Esophagus squamous epithelium (tissue), 5 donors: Measurements from ENCODE around the gene DNPEP. TPM values are rescaled to one million over a fixed set of nuclear protein-coding genes. Genes with fewer than 3 reads are reported as not detected.

Experiments
- DNase-seq: peaks from one replicate; lab custom pipeline; 2025; lab: John Stamatoyannopoulos, UW
- H3K27ac ChIP-seq, 4 donors: fragments of 200-600 bp; sonication (generic); one replicate each; pipeline ENCODE4 v1.5.1; 2016 to 2019; ENCODE audit warnings: mild to moderate bottlenecking in 1 of 4
- H3K27me3 ChIP-seq, 4 donors: fragments of 200-600 bp; sonication (generic); 1 replicate in 3 of 4; 2 replicates in 1 of 4; pipeline versions ENCODE4 v1.5.1 to v1.6.0; 2017 to 2021; ENCODE audit warnings: antibody characterized with exemption in 1 of 4
- H3K36me3 ChIP-seq, 3 donors: fragments of 200-600 bp; sonication (generic); one replicate each; pipeline ENCODE4 v1.5.1; 2016 to 2019
- H3K4me1 ChIP-seq, 3 donors: fragments of 200-600 bp; sonication (generic); one replicate each; pipeline ENCODE4 v1.5.1; 2017 to 2019
- H3K4me3 ChIP-seq, 4 donors: fragments of 200-600 bp; sonication (generic); 1 replicate in 3 of 4; 2 replicates in 1 of 4; pipeline ENCODE4 v1.5.1; 2016 to 2019; ENCODE audit warnings: mild to moderate bottlenecking in 2 of 4, moderate library complexity in 1 of 4
- H3K9me3 ChIP-seq, 3 donors: fragments of 200-600 bp; sonication (generic); one replicate each; pipeline ENCODE4 v1.5.1; 2016 to 2019
- POLR2A ChIP-seq, 4 donors: fragments of 450-650 bp; IDR thresholded peaks; one replicate each; pipeline ENCODE4 v1.6.1; 2017; ENCODE audit warnings: antibody characterized with exemption in 4 of 4, mild to moderate bottlenecking in 4 of 4, moderate library complexity in 3 of 4
- WGBS, 2 donors: methylation state at CpG; one replicate each; pipeline ENCODE4 v1.1.5; 2018; 5-methylcytosine and 5-hydroxymethylcytosine counted together
- intact Hi-C: fragments of 100-400 bp; cut with DNase I; formaldehyde crosslinking; loops from one replicate; pipeline ENCODE4 v1.15.0; 2022
- total RNA-seq, 4 donors: library from RNA; depleted of rRNA; stranded (reverse); fragments of >200 nt; gene quantifications; one replicate each; pipeline ENCODE4 v1.1.0, GENCODE V29; 2016
- TF ChIP-seq, protein P1 (sequence below), 6 experiments: fragments of 450-650 bp in 4 of 6; fragments of 200-600 bp in 2 of 6; sonication (generic) in 2 of 6; IDR thresholded peaks; one replicate each; pipeline ENCODE4 v1.5.1; 2016 to 2019; ENCODE audit warnings: antibody characterized with exemption in 6 of 6, mild to moderate bottlenecking in 4 of 6, moderate library complexity in 4 of 6
- donor health status: DM: yes; HTN: yes; CAD: no.

DNPEP gene
- total RNA-seq, 4 donors from 2014 or later, result 36.7 to 82.4 (median 39.5) TPM

DNA sequence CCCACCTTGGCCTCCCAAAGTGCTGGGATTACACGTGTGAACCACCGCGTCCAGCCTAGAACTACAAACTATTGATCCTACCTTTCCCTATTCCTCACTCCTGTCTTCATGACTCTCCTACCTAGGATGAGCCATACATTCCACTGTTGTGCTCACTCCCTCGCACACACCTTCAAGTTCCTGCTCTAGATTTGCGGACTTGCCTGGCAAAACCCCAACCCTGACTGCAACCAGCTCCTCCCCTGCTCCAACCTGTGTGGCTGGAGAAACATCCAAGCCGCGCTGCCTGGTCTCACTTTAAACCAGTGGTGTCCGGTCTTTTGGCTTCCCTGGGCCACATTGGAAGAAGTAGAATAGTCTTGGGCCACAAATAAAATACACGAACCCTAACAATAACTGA is 5.0 kb upstream of the DNPEP start:
- 81 to 88% methylated on average over 9 of the region's 9 CpGs for WGBS, 2 donors
- TF ChIP-seq POLR2A (IDR thresholded peaks at IDR 0.05), result no peak
- TF ChIP-seq, protein P1, sequence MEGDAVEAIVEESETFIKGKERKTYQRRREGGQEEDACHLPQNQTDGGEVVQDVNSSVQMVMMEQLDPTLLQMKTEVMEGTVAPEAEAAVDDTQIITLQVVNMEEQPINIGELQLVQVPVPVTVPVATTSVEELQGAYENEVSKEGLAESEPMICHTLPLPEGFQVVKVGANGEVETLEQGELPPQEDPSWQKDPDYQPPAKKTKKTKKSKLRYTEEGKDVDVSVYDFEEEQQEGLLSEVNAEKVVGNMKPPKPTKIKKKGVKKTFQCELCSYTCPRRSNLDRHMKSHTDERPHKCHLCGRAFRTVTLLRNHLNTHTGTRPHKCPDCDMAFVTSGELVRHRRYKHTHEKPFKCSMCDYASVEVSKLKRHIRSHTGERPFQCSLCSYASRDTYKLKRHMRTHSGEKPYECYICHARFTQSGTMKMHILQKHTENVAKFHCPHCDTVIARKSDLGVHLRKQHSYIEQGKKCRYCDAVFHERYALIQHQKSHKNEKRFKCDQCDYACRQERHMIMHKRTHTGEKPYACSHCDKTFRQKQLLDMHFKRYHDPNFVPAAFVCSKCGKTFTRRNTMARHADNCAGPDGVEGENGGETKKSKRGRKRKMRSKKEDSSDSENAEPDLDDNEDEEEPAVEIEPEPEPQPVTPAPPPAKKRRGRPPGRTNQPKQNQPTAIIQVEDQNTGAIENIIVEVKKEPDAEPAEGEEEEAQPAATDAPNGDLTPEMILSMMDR (IDR thresholded peaks at IDR 0.05), result no peak
- Histone ChIP-seq H3K27ac (no peak overlapping the region), H3K9me3 (no peaks in the 10 kb centered on the region), H3K36me3 (no peaks in the 10 kb centered on the region), H3K27me3 (no peaks in the 10 kb centered on the region), H3K4me3 (no peak overlapping the region), H3K4me1 (peaks cover 0 to 6% (median 4%) of the 10 kb centered on the region in 3 donors)
- intact Hi-C loops, result no loop called here
- DNase-seq, result no peak

DNA sequence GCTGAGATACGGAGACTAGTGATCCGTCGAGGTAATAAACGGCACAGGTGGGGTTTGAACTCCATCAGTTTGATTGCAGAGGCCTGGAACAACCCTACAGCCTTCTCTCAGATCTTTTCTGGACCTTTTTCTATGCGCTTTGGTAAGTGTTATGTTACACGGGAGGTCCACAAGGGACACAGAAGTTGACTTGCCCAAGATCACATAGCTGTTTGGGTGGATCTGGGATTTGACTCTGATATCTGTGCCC is 1.1 kb upstream of the DNPEP start:
- Histone ChIP-seq H3K4me1 (peaks cover 8 to 30% (median 19%) of the 10 kb centered on the region in 3 donors), H3K9me3 (no peaks in the 10 kb centered on the region), H3K27me3 (no peaks in the 10 kb centered on the region), H3K4me3 (peak overlapping the region in 3 of 4 donors; percentile 72 to 95 (median 91)), H3K27ac (peak overlapping the region; percentile 77 to 98 (median 96)), H3K36me3 (peaks cover 9 to 29% (median 18%) of the 10 kb centered on the region in 3 donors)
- TF ChIP-seq, protein P1 (IDR thresholded peaks at IDR 0.05), result no peak
- no peak for TF ChIP-seq POLR2A (IDR thresholded peaks at IDR 0.05)
- intact Hi-C loops, result no loop called here
- DNase-seq, result no peak
- 45 to 63% methylated on average over 6 of the region's 6 CpGs for WGBS, 2 donors

- WGBS, 2 donors, result 3% methylated on average over 4 to 8 of the region's 78 CpGs
- no peaks in the 10 kb centered on the region for H3K27me3 ChIP-seq
- peak; percentile 95 for DNase-seq
- peaks cover 9 to 35% (median 18%) of the 10 kb centered on the region in 3 donors for H3K36me3 ChIP-seq
- intact Hi-C loops, result no loop called here
- peak overlapping the region; percentile 72 to 95 (median 86) for H3K4me3 ChIP-seq
- peak overlapping the region; percentile 96 to 98 (median 98) for H3K27ac ChIP-seq
- H3K4me1 ChIP-seq, result peaks cover 8 to 30% (median 19%) of the 10 kb centered on the region in 3 donors
- no peaks in the 10 kb centered on the region for H3K9me3 ChIP-seq
- no peak for TF ChIP-seq POLR2A (IDR thresholded peaks at IDR 0.05)
- TF ChIP-seq, protein P1 (IDR thresholded peaks at IDR 0.05), result peak; percentile 55 to 86 (median 80)
Observed at GRCh38 chr2:219388121-219388906, 602 bp upstream of the DNPEP start.

GRCh38 chr2:219386532-219387280 is 1.0 kb downstream of the DNPEP start:
- TF ChIP-seq, protein P1 (IDR thresholded peaks at IDR 0.05), result no peak
- no peak for TF ChIP-seq POLR2A (IDR thresholded peaks at IDR 0.05)
- no peak for DNase-seq
- Histone ChIP-seq H3K9me3 (no peaks in the 10 kb centered on the region), H3K4me3 (peak overlapping the region; percentile 72 to 95 (median 86)), H3K4me1 (peaks cover 8 to 30% (median 19%) of the 10 kb centered on the region in 3 donors), H3K27me3 (no peaks in the 10 kb centered on the region), H3K27ac (peak overlapping the region; percentile 96 to 98 (median 98)), H3K36me3 (peaks cover 9 to 51% (median 23%) of the 10 kb centered on the region in 3 donors)
- 27 to 34% methylated on average over 3 to 16 of the region's 19 CpGs for WGBS, 2 donors
- intact Hi-C loops, result no loop called here
